Neural progenitor cell (in vitro differentiated cells): ENCODE measurements around the gene PLEKHA6. TPM values are rescaled to one million over a fixed set of nuclear protein-coding genes. Genes with fewer than 3 reads are reported as not detected.

Experiments used
- DNase-seq: peaks from one replicate; pipeline ENCODE4 v3.0.0-alpha.2; 2016; ENCODE audit warnings: low spot score
- H2AFZ ChIP-seq: fragments of 200-600 bp; sonication (generic); replicated peaks from 2 replicates; pipeline ENCODE4 v1.6.1; 2016; ENCODE audit warnings: antibody characterized with exemption
- H3F3A ChIP-seq: fragments of 200-600 bp; sonication (generic); 2 replicates; pipeline ENCODE4 v1.6.1; 2016; ENCODE audit warnings: antibody characterized with exemption, low read depth
- H3K27ac ChIP-seq: fragments of 200-600 bp; sonication (generic); 2 replicates; pipeline ENCODE4 v1.5.1; 2016; ENCODE audit warnings: mild to moderate bottlenecking
- H3K27me3 ChIP-seq: fragments of 200-600 bp; sonication (generic); 2 replicates; pipeline ENCODE4 v1.6.1; 2016; ENCODE audit warnings: mild to moderate bottlenecking, moderate library complexity
- H3K36me3 ChIP-seq: fragments of 200-600 bp; sonication (generic); 2 replicates; pipeline ENCODE4 v1.5.1; 2016
- H3K4me1 ChIP-seq: fragments of 200-600 bp; sonication (generic); 2 replicates; pipeline ENCODE4 v1.6.1; 2016; ENCODE audit warnings: mixed run types
- H3K4me2 ChIP-seq: fragments of 200-600 bp; sonication (generic); 2 replicates; pipeline ENCODE4 v1.6.1; 2016
- H3K4me3 ChIP-seq: fragments of 200-600 bp; sonication (generic); 2 replicates; pipeline ENCODE4 v1.5.1; 2016
- H3K79me2 ChIP-seq: fragments of 200-600 bp; sonication (generic); 2 replicates; pipeline ENCODE4 v1.6.1; 2016; ENCODE audit warnings: low read depth
- H3K9ac ChIP-seq: fragments of 200-600 bp; sonication (generic); 2 replicates; pipeline ENCODE4 v1.6.1; 2016
- H3K9me3 ChIP-seq: fragments of 200-600 bp; sonication (generic); 2 replicates; pipeline ENCODE4 v1.5.1; 2016; ENCODE audit warnings: low read depth
- H4K20me1 ChIP-seq: fragments of 200-600 bp; sonication (generic); 2 replicates; pipeline ENCODE4 v1.6.1; 2016; ENCODE audit warnings: low read depth
- H3K27ac Mint-ChIP-seq: 3 replicates; pipeline ENCODE4 v1.8.0; 2021; ENCODE audit warnings: mixed read lengths
- H3K27me3 Mint-ChIP-seq: 2 replicates; pipeline ENCODE4 v1.8.0; 2022; ENCODE audit warnings: low read depth, mild to moderate bottlenecking, inconsistent platforms, moderate library complexity, mixed read lengths; ENCODE audit not compliant: insufficient read depth
- H3K36me3 Mint-ChIP-seq: 3 replicates; pipeline ENCODE4 v1.8.0; 2021; ENCODE audit warnings: mixed read lengths
- H3K4me1 Mint-ChIP-seq: 3 replicates; pipeline ENCODE4 v1.8.0; 2021; ENCODE audit warnings: mixed read lengths
- H3K4me3 Mint-ChIP-seq: 3 replicates; pipeline ENCODE4 v1.8.0; 2021; ENCODE audit warnings: mild to moderate bottlenecking, moderate library complexity, mixed read lengths
- H3K9me3 Mint-ChIP-seq: 3 replicates; pipeline ENCODE4 v1.8.0; 2020; ENCODE audit warnings: mixed read lengths
- EZH2 ChIP-seq: fragments of 200-600 bp; sonication (generic); IDR thresholded peaks from 2 replicates; pipeline ENCODE4 v1.6.1; 2017; ENCODE audit warnings: antibody characterized with exemption, mild to moderate bottlenecking, moderate library complexity
- EZH2phosphoT487 ChIP-seq: fragments of 200-600 bp; sonication (generic); IDR thresholded peaks from 2 replicates; pipeline ENCODE4 v1.6.1; 2017; ENCODE audit warnings: antibody characterized with exemption
- total RNA-seq: library from RNA; depleted of rRNA; stranded (reverse); fragments of >200 nt; gene quantifications from 2 replicates; pipeline ENCODE4 v1.2.3, GENCODE V29; 2015; ENCODE audit warnings: low replicate concordance
- TF ChIP-seq, protein P1 (sequence below): fragments of 200-600 bp; sonication (generic); IDR thresholded peaks from 2 replicates; pipeline ENCODE4 v1.5.1; 2017; ENCODE audit warnings: antibody characterized with exemption, mild to moderate bottlenecking

PLEKHA6 gene
- total RNA-seq, 1 donor from 2014 or later: 0.58 TPM

DNA sequence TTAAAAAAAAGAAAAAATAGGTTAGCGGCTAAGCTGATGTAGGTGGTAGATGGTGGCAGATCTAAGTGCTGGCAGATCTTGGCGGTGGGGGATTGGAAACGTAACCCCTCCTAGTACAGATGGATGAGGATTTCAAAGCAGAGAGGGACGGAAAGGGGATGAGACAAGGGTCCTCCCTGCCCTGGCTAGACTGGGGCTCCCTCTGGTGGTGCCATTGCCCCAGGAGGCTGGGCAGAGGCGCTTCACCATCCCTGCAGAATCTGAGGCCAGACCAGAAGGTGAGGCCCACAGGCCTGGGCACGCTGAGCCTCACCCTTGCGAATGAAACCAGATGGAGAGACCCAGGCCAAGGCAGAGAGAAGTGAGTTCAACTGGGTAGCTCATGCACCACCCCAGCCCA, 7.0 kb upstream of the PLEKHA6 start:
- no peaks in the 10 kb centered on the region for H3K9me3 ChIP-seq
- Mint-ChIP-seq H3K27me3 (peaks cover 19% of the 10 kb centered on the region), H3K9me3 (no peaks in the 10 kb centered on the region), H3K4me1 (peaks cover 14% of the 10 kb centered on the region), H3K4me3 (no peak overlapping the region), H3K27ac (no peak overlapping the region), H3K36me3 (no peaks in the 10 kb centered on the region)
- no peaks in the 10 kb centered on the region for H4K20me1 ChIP-seq
- H3K4me2 ChIP-seq: no peak overlapping the region
- no peak overlapping the region for H3K27ac ChIP-seq
- no peaks in the 10 kb centered on the region for H3F3A ChIP-seq
- DNase-seq: peak; percentile 54
- H3K36me3 ChIP-seq: no peaks in the 10 kb centered on the region
- TF ChIP-seq, protein P1, sequence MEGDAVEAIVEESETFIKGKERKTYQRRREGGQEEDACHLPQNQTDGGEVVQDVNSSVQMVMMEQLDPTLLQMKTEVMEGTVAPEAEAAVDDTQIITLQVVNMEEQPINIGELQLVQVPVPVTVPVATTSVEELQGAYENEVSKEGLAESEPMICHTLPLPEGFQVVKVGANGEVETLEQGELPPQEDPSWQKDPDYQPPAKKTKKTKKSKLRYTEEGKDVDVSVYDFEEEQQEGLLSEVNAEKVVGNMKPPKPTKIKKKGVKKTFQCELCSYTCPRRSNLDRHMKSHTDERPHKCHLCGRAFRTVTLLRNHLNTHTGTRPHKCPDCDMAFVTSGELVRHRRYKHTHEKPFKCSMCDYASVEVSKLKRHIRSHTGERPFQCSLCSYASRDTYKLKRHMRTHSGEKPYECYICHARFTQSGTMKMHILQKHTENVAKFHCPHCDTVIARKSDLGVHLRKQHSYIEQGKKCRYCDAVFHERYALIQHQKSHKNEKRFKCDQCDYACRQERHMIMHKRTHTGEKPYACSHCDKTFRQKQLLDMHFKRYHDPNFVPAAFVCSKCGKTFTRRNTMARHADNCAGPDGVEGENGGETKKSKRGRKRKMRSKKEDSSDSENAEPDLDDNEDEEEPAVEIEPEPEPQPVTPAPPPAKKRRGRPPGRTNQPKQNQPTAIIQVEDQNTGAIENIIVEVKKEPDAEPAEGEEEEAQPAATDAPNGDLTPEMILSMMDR: peak; percentile 59
- TF ChIP-seq EZH2phosphoT487: no peak
- H3K4me3 ChIP-seq: no peak overlapping the region
- no peaks in the 10 kb centered on the region for H3K79me2 ChIP-seq
- no peak overlapping the region for H2AFZ ChIP-seq
- H3K9ac ChIP-seq: no peak overlapping the region
- H3K27me3 ChIP-seq: peaks cover 48% of the 10 kb centered on the region
- H3K4me1 ChIP-seq: no peaks in the 10 kb centered on the region

DNA sequence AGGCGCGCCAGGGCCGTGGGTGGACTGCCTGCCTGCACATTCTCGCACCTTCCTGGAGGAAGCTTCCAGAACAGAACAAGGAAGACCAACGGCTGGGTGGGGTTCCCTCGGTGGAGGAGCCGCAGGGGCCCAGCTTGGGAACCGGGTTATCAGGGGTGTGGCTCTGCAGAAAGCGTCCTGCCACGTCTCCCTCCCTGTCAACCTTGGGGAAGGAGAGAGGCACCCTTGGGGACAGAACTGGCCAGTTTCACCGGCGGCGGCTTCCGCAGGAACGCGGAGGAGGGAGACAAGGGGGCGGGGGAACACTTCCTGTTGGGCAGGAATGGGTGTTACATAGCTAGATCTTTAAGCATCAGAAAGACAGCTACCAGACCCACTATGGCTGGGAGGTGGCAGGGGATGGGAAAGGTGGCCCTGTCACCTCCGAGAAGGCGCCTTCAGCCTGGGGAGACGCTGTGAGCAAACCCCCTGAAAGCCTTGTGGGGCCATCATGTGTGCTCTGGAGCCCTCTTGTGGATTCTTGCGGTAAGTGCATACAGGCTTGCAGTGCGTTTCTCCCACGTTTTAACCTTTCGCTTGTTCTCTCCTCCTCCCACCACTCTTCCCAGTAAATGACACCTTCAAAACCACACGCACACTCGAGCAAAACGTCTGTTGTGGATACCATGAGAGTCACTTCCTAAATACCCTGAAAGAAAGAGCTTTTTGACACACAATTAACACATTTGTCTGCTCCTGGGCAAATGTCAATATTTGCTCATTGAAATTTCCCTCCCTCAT, 3.8 kb upstream of the PLEKHA6 start:
- no peak overlapping the region for H3K27ac Mint-ChIP-seq

DNA sequence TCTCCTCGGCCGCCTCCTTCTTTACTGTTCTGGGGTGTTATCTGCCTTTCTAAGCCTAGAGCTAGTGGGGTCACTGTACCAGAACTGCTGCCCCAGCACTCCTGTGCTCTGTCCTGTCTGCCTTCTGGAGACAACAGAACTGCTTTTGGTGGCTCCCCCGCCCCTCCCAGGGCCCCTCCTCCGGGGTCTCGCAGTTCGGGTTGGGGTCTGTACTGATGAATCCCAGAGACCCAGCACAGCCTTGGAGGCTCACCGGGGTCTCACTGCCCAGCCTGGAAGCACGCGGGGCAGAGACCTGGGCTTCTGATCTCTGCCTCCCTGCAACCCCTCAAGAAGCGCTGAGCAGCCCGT, 3.2 kb upstream of the PLEKHA6 start:
- no peaks in the 10 kb centered on the region for H4K20me1 ChIP-seq
- no peak for TF ChIP-seq EZH2phosphoT487
- no peak overlapping the region for H3K9ac ChIP-seq
- peaks cover 45% of the 10 kb centered on the region for H3K4me1 Mint-ChIP-seq
- no peaks in the 10 kb centered on the region for H3K79me2 ChIP-seq
- H3K4me1 ChIP-seq: peaks cover 21% of the 10 kb centered on the region
- no peaks in the 10 kb centered on the region for H3K9me3 ChIP-seq
- H3K27me3 ChIP-seq: peaks cover 41% of the 10 kb centered on the region
- H3K27ac ChIP-seq: no peak overlapping the region
- peak overlapping the region; percentile 73 for H3K4me2 ChIP-seq
- H3K27me3 Mint-ChIP-seq: peaks cover 17% of the 10 kb centered on the region
- no peak overlapping the region for H3K4me3 Mint-ChIP-seq
- no peaks in the 10 kb centered on the region for H3K36me3 ChIP-seq
- peaks cover 23% of the 10 kb centered on the region for H3F3A ChIP-seq
- no peaks in the 10 kb centered on the region for H3K9me3 Mint-ChIP-seq
- DNase-seq: peak; percentile 38
- no peak overlapping the region for H3K4me3 ChIP-seq
- H3K27ac Mint-ChIP-seq: peak overlapping the region; percentile 77
- no peaks in the 10 kb centered on the region for H3K36me3 Mint-ChIP-seq
- H2AFZ ChIP-seq: peak overlapping the region; percentile 96

More for the DNA sequence above, 3.8 kb upstream of the PLEKHA6 start:
- no peaks in the 10 kb centered on the region for H3K36me3 Mint-ChIP-seq
- no peak overlapping the region for H3K9ac ChIP-seq
- no peak overlapping the region for H3K4me3 Mint-ChIP-seq
- no peaks in the 10 kb centered on the region for H3K9me3 ChIP-seq
- H3K9me3 Mint-ChIP-seq: no peaks in the 10 kb centered on the region
- no peak overlapping the region for H3K27ac ChIP-seq
- H3K27me3 Mint-ChIP-seq: peaks cover 17% of the 10 kb centered on the region
- H3K4me3 ChIP-seq: peak overlapping the region; percentile 36
- H3K4me2 ChIP-seq: peak overlapping the region; percentile 73
- peaks cover 15% of the 10 kb centered on the region for H3K4me1 ChIP-seq
- no peaks in the 10 kb centered on the region for H3K79me2 ChIP-seq
- peaks cover 17% of the 10 kb centered on the region for H3F3A ChIP-seq
- peaks cover 39% of the 10 kb centered on the region for H3K4me1 Mint-ChIP-seq
- TF ChIP-seq, protein P1: peak; percentile 98
- TF ChIP-seq EZH2phosphoT487: no peak
- H2AFZ ChIP-seq: peak overlapping the region; percentile 96
- no peaks in the 10 kb centered on the region for H4K20me1 ChIP-seq
- no peaks in the 10 kb centered on the region for H3K36me3 ChIP-seq
- peak; percentile 84 for DNase-seq
- H3K27me3 ChIP-seq: peaks cover 41% of the 10 kb centered on the region

DNA sequence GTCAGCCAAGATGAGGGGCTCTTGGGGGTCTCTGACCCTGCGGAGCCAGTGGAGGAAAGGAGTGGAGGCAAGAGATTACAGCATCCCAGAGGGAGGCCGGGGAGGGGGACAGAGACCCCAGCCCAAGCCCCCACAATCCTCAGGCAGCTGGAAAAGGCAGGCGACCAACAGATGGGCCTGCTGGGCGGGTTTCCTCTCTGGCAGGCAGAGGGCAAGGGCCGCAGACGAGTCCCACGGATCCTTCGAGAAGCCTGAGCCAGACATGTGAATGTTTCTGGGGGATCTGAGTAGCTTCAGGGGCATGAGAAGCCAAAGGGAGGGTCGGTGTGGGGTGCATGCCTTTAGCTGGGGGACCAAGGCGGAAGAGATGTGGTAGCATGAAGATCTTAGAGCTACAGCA, 2.1 kb upstream of the PLEKHA6 start:
- Histone ChIP-seq H3K9ac (no peak overlapping the region), H3K4me1 (peaks cover 31% of the 10 kb centered on the region), H3K4me2 (no peak overlapping the region), H3K79me2 (no peaks in the 10 kb centered on the region), H3K4me3 (no peak overlapping the region), H3K27me3 (peaks cover 41% of the 10 kb centered on the region), H3K36me3 (no peaks in the 10 kb centered on the region), H4K20me1 (no peaks in the 10 kb centered on the region), H3K27ac (no peak overlapping the region), H3F3A (peaks cover 27% of the 10 kb centered on the region), H3K9me3 (no peaks in the 10 kb centered on the region), H2AFZ (no peak overlapping the region)
- TF ChIP-seq, protein P1: no peak
- TF ChIP-seq EZH2phosphoT487: no peak
- no peak for TF ChIP-seq EZH2
- H3K9me3 Mint-ChIP-seq: no peaks in the 10 kb centered on the region
- H3K27ac Mint-ChIP-seq: peak overlapping the region; percentile 91
- H3K4me3 Mint-ChIP-seq: peak overlapping the region; percentile 25
- peaks cover 12% of the 10 kb centered on the region for H3K27me3 Mint-ChIP-seq
- H3K36me3 Mint-ChIP-seq: no peaks in the 10 kb centered on the region
- peaks cover 57% of the 10 kb centered on the region for H3K4me1 Mint-ChIP-seq
- no peak for DNase-seq
